Stimulated activated CD4-positive, alpha-beta T cell treated with anti-CD3 and anti-CD28 coated beads, TNF-alpha, amount 100 ng/mL, for 1 hour (primary cell): Measurements from ENCODE around the gene NHSL2.
"Not testable (repeated sequence)": the region's sequence is repeated elsewhere in the genome, so short reads cannot be mapped to it uniquely, and the experiment has no call there.

Source experiments
- DNase-seq, 3 donors: peaks; one replicate each; pipeline ENCODE4 v3.0.0-alpha.2; 2020; ENCODE audit warnings: low read depth in 3 of 3, low spot score in 1 of 3

The NHSL2 gene

GRCh38 chrX:72158773-72159172 lies 248.1 kb downstream of the NHSL2 start:
- DNase-seq, result no peak

GRCh38 chrX:72159769-72160168 lies 249.1 kb downstream of the NHSL2 start:
- no peak for DNase-seq

GRCh38 chrX:72165551-72165950 lies 254.9 kb downstream of the NHSL2 start:
- DNase-seq, result no peak

GRCh38 chrX:72169008-72169728 lies 258.5 kb downstream of the NHSL2 start:
- DNase-seq, result no peak

GRCh38 chrX:72176289-72176688 lies 265.6 kb downstream of the NHSL2 start:
- not testable (repeated sequence) for DNase-seq

GRCh38 chrX:72176981-72177380 lies 266.3 kb downstream of the NHSL2 start:
- no peak for DNase-seq

- DNase-seq, result no peak
Measured at GRCh38 chrX:72180539-72180938, 269.9 kb downstream of the NHSL2 start.

GRCh38 chrX:72181178-72182125 lies 270.8 kb downstream of the NHSL2 start, which contains the start of gene PIN4:
Gene PIN4 (plus strand): TSS chrX:72181757. CDS start chrX:72181786, 29 bp downstream.
- peak; percentile 51 to 70 (median 63) for DNase-seq

- DNase-seq, result no peak
Measured at GRCh38 chrX:72182924-72183323, 272.3 kb downstream of the NHSL2 start.

GRCh38 chrX:72201836-72202536 lies 291.3 kb downstream of the NHSL2 start:
- no peak for DNase-seq
